K562 (cell line): Measurements from ENCODE around the gene DYNLT2. TPM values are rescaled to one million over a fixed set of nuclear protein-coding genes. Genes with fewer than 3 reads are reported as not detected.
A peak's percentile ranks its signal among the peaks of the same experiment; 100 is the strongest.

Experiments used
- C11orf30 ChIP-seq: fragments of 450-650 bp; IDR thresholded peaks from 2 replicates; pipeline ENCODE4 v1.6.1; 2016; ENCODE audit warnings: low read depth, mild to moderate bottlenecking
- CHD4 ChIP-seq: fragments of 200-600 bp; sonication (generic); IDR thresholded peaks from 3 replicates; pipeline ENCODE4 v1.6.1; 2012; ENCODE audit warnings: low read depth, mild to moderate bottlenecking, mixed read lengths, low read length, inconsistent platforms; ENCODE audit not compliant: insufficient read depth, insufficient replicate concordance, poor library complexity, severe bottlenecking
- DDX20 ChIP-seq: fragments of 450-650 bp; IDR thresholded peaks from 2 replicates; pipeline ENCODE4 v1.6.1; 2016; ENCODE audit warnings: missing genetic modification characterization, low read depth, mild to moderate bottlenecking, missing compliant biosample characterization, moderate library complexity
- GABPA ChIP-seq: fragments of 200-800 bp; sonication (Bioruptor generic); conservative IDR thresholded peaks from 2 replicates; pipeline ENCODE4 v1.6.1; 2016; ENCODE audit warnings: low read depth, missing genetic modification characterization, missing compliant biosample characterization
- HNRNPH1 ChIP-seq: fragments of 200-400 bp; formaldehyde crosslinking; optimal IDR thresholded peaks from 2 replicates; pipeline ENCODE3; 2017; ENCODE audit warnings: low read depth, mild to moderate bottlenecking, low read length, moderate library complexity
- LARP7 ChIP-seq: fragments of 450-650 bp; IDR thresholded peaks from 2 replicates; pipeline ENCODE4 v1.6.1; 2016
- MAFF ChIP-seq: IDR thresholded peaks from 2 replicates; pipeline ENCODE4 v1.6.1; 2012; ENCODE audit warnings: low read length, improper control_type of control experiment
- MAFG ChIP-seq: fragments of 450-650 bp; conservative IDR thresholded peaks from 2 replicates; pipeline ENCODE4 v1.6.1; 2016; ENCODE audit warnings: missing genetic modification characterization, missing compliant biosample characterization
- MCM3 ChIP-seq: fragments of 450-650 bp; IDR thresholded peaks from 2 replicates; pipeline ENCODE4 v1.6.1; 2016
- RCOR1 ChIP-seq, 2 experiments: IDR thresholded peaks; 2 replicates each; pipeline ENCODE4 v1.6.1; 2012; ENCODE audit warnings: low read depth in 2 of 2, low read length in 2 of 2, borderline replicate concordance in 1 of 2, improper control_type of control experiment in 1 of 2
- TAF7 ChIP-seq: fragments of 450-650 bp; IDR thresholded peaks from 2 replicates; pipeline ENCODE4 v1.6.1; 2016; ENCODE audit warnings: missing genetic modification characterization, missing compliant biosample characterization
- TSC22D4 ChIP-seq: fragments of 450-650 bp; IDR thresholded peaks from 2 replicates; pipeline ENCODE4 v1.6.1; 2016; ENCODE audit warnings: missing genetic modification characterization, missing biosample characterization, control low read depth
- ZBTB7A ChIP-seq: IDR thresholded peaks from 2 replicates; pipeline ENCODE4 v1.6.1; 2011; ENCODE audit warnings: low read depth, mild to moderate bottlenecking, low read length, moderate library complexity, borderline replicate concordance; ENCODE audit not compliant: control insufficient read depth
- ZNF146 ChIP-seq: IDR thresholded peaks from one replicate; pipeline ENCODE4 v1.6.1; 2018; ENCODE audit warnings: missing compliant biosample characterization; ENCODE audit not compliant: unreplicated experiment
- ZNF174 ChIP-seq: fragments of 250-450 bp; sonication (Bioruptor Pico); IDR thresholded peaks from 2 replicates; pipeline ENCODE4 v1.4.0; 2020; ENCODE audit warnings: mild to moderate bottlenecking
- ZNF398 ChIP-seq: fragments of 250-450 bp; sonication (Bioruptor Pico); IDR thresholded peaks from 2 replicates; pipeline ENCODE4 v1.8.0; 2021; ENCODE audit warnings: moderate library complexity, mild to moderate bottlenecking, inconsistent platforms
- ZNF79 ChIP-seq: fragments of 250-450 bp; sonication (Bioruptor Pico); IDR thresholded peaks from 2 replicates; pipeline ENCODE4 v1.4.0; 2020; ENCODE audit warnings: low read depth, mild to moderate bottlenecking, moderate library complexity
- polyA plus RNA-seq, 8 experiments: library from polyadenylated mRNA; depleted of rRNA in 4 of 8; stranded (reverse) in 5 of 8; unstranded in 3 of 8; fragments of >200 nt; fragmentation: Nextera tagmentation in 2 of 8; fragmentation: Illumina TruSeq in 1 of 8; extraction: Ambion mirVana in 2 of 8; extraction: Trizol in 1 of 8; gene quantifications; 2 replicates each; pipeline versions ENCODE4 v1.2.1 to v1.2.3, GENCODE V29; 2011 to 2014; ENCODE audit warnings: inconsistent platforms in 1 of 8, missing spikeins in 1 of 8
- total RNA-seq, 7 experiments: library from RNA; depleted of rRNA in 6 of 7; stranded (reverse); fragments of >200 nt in 6 of 7; fragmentation: Illumina TruSeq in 2 of 7; extraction: Trizol in 2 of 7; gene quantifications; 2 replicates each; pipeline versions ENCODE4 v1.2.1 to v1.2.3, GENCODE V29; 2011 to 2021; ENCODE audit warnings: low replicate concordance in 1 of 7

Gene DYNLT2
- total and polyA plus RNA-seq, 9 of the 15 experiments (the other 6 are each of a cell fraction or from before 2014, with no cell fraction given), result 2.0 to 12.8 (median 6.3) TPM

DNA sequence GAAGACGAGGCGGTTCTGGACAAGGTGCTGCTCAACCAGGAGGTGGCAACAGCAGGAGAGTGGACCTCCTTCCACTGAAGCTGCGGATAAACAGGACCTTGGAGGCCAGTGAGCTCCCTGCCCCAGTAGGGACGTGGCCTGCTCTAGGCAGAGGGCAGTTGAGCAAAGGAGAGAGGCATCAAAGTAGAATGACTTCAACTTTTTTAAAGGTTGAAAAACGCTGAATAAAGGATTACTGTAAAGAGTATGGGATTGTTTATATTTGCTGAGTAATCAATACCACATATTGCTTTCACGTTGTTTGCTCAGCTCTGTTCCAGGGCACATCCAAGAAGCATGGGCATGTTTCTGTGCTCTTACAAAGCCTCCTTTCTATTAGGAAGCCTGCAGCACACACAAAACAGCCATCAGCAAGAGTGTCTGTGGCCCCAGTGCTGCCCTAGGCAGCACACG, 48.1 kb upstream of the DYNLT2 start (continued):
- TF ChIP-seq ZNF174 (no peak), C11orf30 (peak; percentile 86), TAF7 (tag) (no peak), TSC22D4 (tag) (no peak), ZNF79 (no peak), CHD4 (no peak), MAFG (tag) (peak; percentile 82), LARP7 (no peak), MAFF (peak; percentile 86), ZNF398 (CRISPR knock-in tag) (no peak), MCM3 (no peak), GABPA (no peak), HNRNPH1 (no peak), ZNF146 (CRISPR knock-in tag) (no peak), ZBTB7A (no peak), RCOR1 (IDR thresholded peaks at IDR 0.05; ENCODE audit: borderline replicate concordance in 1 of 2, low read depth in 2 of 2, low read length in 2 of 2) (no peak), DDX20 (no peak)
- TF ChIP-seq, all 486 proteins: peak for 5
